H1 (cell line): ENCODE results near the gene FXYD5. TPM values are rescaled to one million over a fixed set of nuclear protein-coding genes. Genes with fewer than 3 reads are reported as not detected.

Experiments used
- CTCF ChIA-PET: fragments of 300-600 bp; sonication (Branson Sonifier 250); formaldehyde crosslinking; loops from one replicate; lab custom pipeline; 2021; ENCODE audit not compliant: partially characterized antibody; lab: Charles Lee
- POLR2A ChIA-PET: fragments of 300-600 bp; sonication (Branson Sonifier 250); formaldehyde crosslinking; loops from one replicate; lab custom pipeline; 2021; ENCODE audit warnings: inconsistent platforms; ENCODE audit not compliant: partially characterized antibody; lab: Charles Lee
- DNase-seq, 2 experiments: peaks; one replicate each; pipeline versions ENCODE4 v3.0.0 to v3.0.0-alpha.2; 2010 to 2022; ENCODE audit warnings: low spot score in 2 of 2, low read depth in 1 of 2, mixed read lengths in 1 of 2
- FAIRE-seq: peaks from 2 replicates; lab custom pipeline; 2011; peaks lifted over from hg19 to GRCh38; lab: Jason Lieb, UNC
- H2AFZ ChIP-seq: 2 replicates; pipeline ENCODE4 v1.8.1; 2012; ENCODE audit warnings: low read length, inconsistent platforms
- H2AK5ac ChIP-seq: 2 replicates; pipeline ENCODE4 v1.6.1; 2013; ENCODE audit warnings: low read depth, low read length
- H2BK120ac ChIP-seq: replicated peaks from 2 replicates; pipeline ENCODE3; 2013; ENCODE audit warnings: low read depth, low read length, inconsistent platforms
- H2BK12ac ChIP-seq: 2 replicates; pipeline ENCODE4 v1.6.1; 2013; ENCODE audit warnings: low read depth, low read length
- H2BK15ac ChIP-seq: 2 replicates; pipeline ENCODE4 v1.6.1; 2013; ENCODE audit warnings: low read length
- H2BK20ac ChIP-seq: 2 replicates; pipeline ENCODE4 v1.6.1; 2013; ENCODE audit warnings: low read length
- H2BK5ac ChIP-seq: 2 replicates; pipeline ENCODE4 v1.6.1; 2013; ENCODE audit warnings: low read depth, low read length
- H3K14ac ChIP-seq: 2 replicates; pipeline ENCODE4 v1.6.1; 2013; ENCODE audit warnings: inconsistent platforms; ENCODE audit not compliant: insufficient read length
- H3K18ac ChIP-seq: 2 replicates; pipeline ENCODE4 v1.6.1; 2013; ENCODE audit warnings: low read length; ENCODE audit errors: extremely low read depth
- H3K23ac ChIP-seq: 2 replicates; pipeline ENCODE4 v1.6.1; 2013; ENCODE audit warnings: inconsistent platforms; ENCODE audit not compliant: insufficient read length
- H3K23me2 ChIP-seq: 2 replicates; pipeline ENCODE4 v1.6.1; 2013; ENCODE audit warnings: low read depth, low read length
- H3K27ac ChIP-seq: 2 replicates; pipeline ENCODE4 v1.6.1; 2011; ENCODE audit warnings: low read depth, low read length, inconsistent platforms
- H3K27me3 ChIP-seq, 4 experiments: replicated peaks in 1 of 4; 1 replicate in 1 of 4; 2 replicates in 3 of 4; pipeline versions ENCODE4 v1.6.1 to v1.8.1; 2011 to 2013; ENCODE audit warnings: low read length in 3 of 4, mild to moderate bottlenecking in 3 of 4, inconsistent platforms in 2 of 4, mixed read lengths in 2 of 4, moderate library complexity in 1 of 4; ENCODE audit not compliant: control insufficient read depth in 3 of 4, insufficient read depth in 3 of 4; ENCODE audit errors: extremely low read depth in 1 of 4
- H3K36me3 ChIP-seq, 4 experiments: 2 replicates each; pipeline versions ENCODE4 v1.6.1 to v1.8.1; 2011 to 2013; ENCODE audit warnings: mild to moderate bottlenecking in 4 of 4, low read length in 3 of 4, moderate library complexity in 2 of 4, control low read depth in 1 of 4, inconsistent platforms in 1 of 4; ENCODE audit not compliant: insufficient read depth in 4 of 4, control insufficient read depth in 2 of 4
- H3K4ac ChIP-seq: replicated peaks from 2 replicates; pipeline ENCODE3; 2013; ENCODE audit warnings: low read length, low read depth, mixed read lengths, inconsistent platforms; ENCODE audit not compliant: insufficient read length
- H3K4me1 ChIP-seq, 4 experiments: replicated peaks in 1 of 4; 1 replicate in 1 of 4; 2 replicates in 3 of 4; pipeline versions ENCODE4 v1.6.1 to v1.8.1; 2011 to 2013; ENCODE audit warnings: low read length in 3 of 4, inconsistent platforms in 2 of 4, mixed read lengths in 1 of 4; ENCODE audit not compliant: insufficient read depth in 4 of 4, control insufficient read depth in 3 of 4
- H3K4me2 ChIP-seq, 2 experiments: 2 replicates each; pipeline versions ENCODE4 v1.6.1 to v1.8.1; 2011 to 2013; ENCODE audit warnings: low read depth in 2 of 2, low read length in 2 of 2, control low read depth in 1 of 2, inconsistent platforms in 1 of 2, mild to moderate bottlenecking in 1 of 2; ENCODE audit not compliant: insufficient read depth in 1 of 2
- H3K4me3 ChIP-seq, 4 experiments: fragments of 200-600, 300-600 bp in 1 of 4; sonication (generic), shearing (Covaris generic), sonication (Bioruptor Twin) in 1 of 4; 2 replicates each; pipeline versions ENCODE4 v1.5.1 to v1.8.1; 2011 to 2016; ENCODE audit warnings: low read length in 4 of 4, low read depth in 3 of 4, control low read depth in 2 of 4, inconsistent platforms in 2 of 4, mild to moderate bottlenecking in 2 of 4, mixed read lengths in 1 of 4, moderate library complexity in 1 of 4; ENCODE audit not compliant: insufficient read depth in 2 of 4; ENCODE audit errors: extremely low read depth in 1 of 4
- H3K56ac ChIP-seq: replicated peaks from 2 replicates; pipeline ENCODE3; 2013; ENCODE audit warnings: low read depth, mild to moderate bottlenecking, mixed read lengths, low read length, inconsistent platforms; ENCODE audit not compliant: insufficient read length
- H3K79me1 ChIP-seq: 2 replicates; pipeline ENCODE4 v1.6.1; 2013; ENCODE audit warnings: low read depth, low read length, control low read depth
- H3K79me2 ChIP-seq, 2 experiments: 2 replicates each; pipeline versions ENCODE4 v1.6.1 to v1.8.1; 2012 to 2013; ENCODE audit warnings: low read length in 2 of 2, mild to moderate bottlenecking in 2 of 2, inconsistent platforms in 1 of 2; ENCODE audit not compliant: insufficient read depth in 2 of 2, control insufficient read depth in 1 of 2
- H3K9ac ChIP-seq, 4 experiments: replicated peaks in 1 of 4; 1 replicate in 1 of 4; 2 replicates in 3 of 4; pipeline versions ENCODE4 v1.6.1 to v1.8.1; 2011 to 2013; ENCODE audit warnings: low read depth in 3 of 4, low read length in 3 of 4, control low read depth in 2 of 4, mild to moderate bottlenecking in 2 of 4, moderate library complexity in 2 of 4, inconsistent platforms in 1 of 4; ENCODE audit errors: extremely low read depth in 1 of 4
- H3K9me3 ChIP-seq, 2 experiments: 2 replicates each; pipeline versions ENCODE4 v1.6.1 to v1.8.1; 2012 to 2013; ENCODE audit warnings: mild to moderate bottlenecking in 2 of 2, moderate library complexity in 2 of 2, control low read depth in 1 of 2, inconsistent platforms in 1 of 2, low read depth in 1 of 2, low read length in 1 of 2, mixed read lengths in 1 of 2; ENCODE audit not compliant: insufficient read depth in 2 of 2
- H4K20me1 ChIP-seq, 2 experiments: replicated peaks in 1 of 2; 2 replicates each; pipeline versions ENCODE3 to v1.8.1; 2011 to 2013; ENCODE audit warnings: inconsistent platforms in 2 of 2, low read length in 2 of 2, mild to moderate bottlenecking in 1 of 2; ENCODE audit not compliant: insufficient read depth in 2 of 2, control insufficient read depth in 1 of 2
- H4K5ac ChIP-seq: 2 replicates; pipeline ENCODE4 v1.6.1; 2013; ENCODE audit warnings: low read length, low read depth, mixed read lengths, inconsistent platforms; ENCODE audit not compliant: insufficient read length
- H4K8ac ChIP-seq: 2 replicates; pipeline ENCODE4 v1.8.0; 2013; ENCODE audit warnings: mild to moderate bottlenecking, moderate library complexity, low read length, inconsistent platforms; ENCODE audit not compliant: insufficient read depth; ENCODE audit errors: extremely low read depth
- H4K91ac ChIP-seq: replicated peaks from 2 replicates; pipeline ENCODE3; 2013; ENCODE audit warnings: low read length, mixed read lengths, inconsistent platforms; ENCODE audit not compliant: insufficient read length
- CTBP2 ChIP-seq: IDR thresholded peaks from 2 replicates; pipeline ENCODE4 v1.7.0; 2011; ENCODE audit warnings: borderline replicate concordance, mild to moderate bottlenecking, moderate library complexity, mixed read lengths, low read length; ENCODE audit not compliant: insufficient read depth, insufficient read length
- HDAC6 ChIP-seq: IDR thresholded peaks from one replicate; pipeline ENCODE4 v1.7.1; 2012; ENCODE audit warnings: low read depth, mild to moderate bottlenecking, inconsistent platforms, low read length, moderate library complexity
- KDM1A ChIP-seq: fragments of 200-600, 300-600 bp; sonication (generic); IDR thresholded peaks from 2 replicates; pipeline ENCODE4 v1.7.1; 2016; ENCODE audit warnings: mild to moderate bottlenecking, low read length, borderline replicate concordance
- RAD21 ChIP-seq, 2 experiments: IDR thresholded peaks in 1 of 2; conservative IDR thresholded peaks in 1 of 2; 2 replicates each; pipeline ENCODE4 v1.6.1; 2011; ENCODE audit warnings: low read depth in 2 of 2, low read length in 2 of 2, improper control_type of control experiment in 1 of 2, inconsistent platforms in 1 of 2, mild to moderate bottlenecking in 1 of 2, moderate library complexity in 1 of 2
- RFX5 ChIP-seq: IDR thresholded peaks from 2 replicates; pipeline ENCODE4 v1.6.1; 2011; ENCODE audit warnings: low read depth, low read length, improper control_type of control experiment, borderline replicate concordance
- RXRA ChIP-seq: IDR thresholded peaks from 2 replicates; pipeline ENCODE4 v1.6.1; 2011; ENCODE audit warnings: low read depth, mild to moderate bottlenecking, low read length, moderate library complexity; ENCODE audit not compliant: insufficient read depth
- SIN3A ChIP-seq, 2 experiments: IDR thresholded peaks in 1 of 2; conservative IDR thresholded peaks in 1 of 2; 2 replicates each; pipeline ENCODE4 v1.6.1; 2011 to 2012; ENCODE audit warnings: low read length in 2 of 2, improper control_type of control experiment in 1 of 2, low read depth in 1 of 2, mild to moderate bottlenecking in 1 of 2
- WGBS, 2 experiments: shearing (Covaris generic) in 1 of 2; methylation state at CpG; one replicate each; pipeline versions ENCODE4 v1.1.6 to v1.1.7; 2013 to 2015; ENCODE audit warnings: low lambda C conversion rate in 2 of 2, mixed read lengths in 2 of 2, inconsistent platforms in 1 of 2, low coverage in 1 of 2, missing lambda C conversion rate in 1 of 2; ENCODE audit not compliant: insufficient replicate concordance in 2 of 2, insufficient coverage in 1 of 2, insufficient read length in 1 of 2; ENCODE audit errors: extremely low coverage in 1 of 2, missing lambda C conversion rate in 1 of 2; 5-methylcytosine and 5-hydroxymethylcytosine counted together
- polyA plus RNA-seq, 7 experiments: library from polyadenylated mRNA; depleted of rRNA in 3 of 7; stranded (reverse) in 5 of 7; unstranded in 2 of 7; fragments of >200 nt in 5 of 7; fragments of 200-250 nt in 2 of 7; gene quantifications; 1 replicate in 5 of 7; 2 replicates in 1 of 7; 4 replicates in 1 of 7; pipeline versions ENCODE4 v1.2.1 to v1.2.3, GENCODE V29; 2011 to 2013; ENCODE audit warnings: missing spikeins in 2 of 7, mixed read lengths in 2 of 7
- total RNA-seq: library from RNA; stranded (reverse); fragmentation: NEBNext Ultra II Directional; extraction: Animal tissue kit (Norgen Biotek cat#: 25700); gene quantifications from 2 replicates; pipeline ENCODE4 v1.2.1, GENCODE V29; 2021

Gene FXYD5
- total and polyA plus RNA-seq, 2 of the 8 experiments (the other 6 are each of a cell fraction or from before 2014, with no cell fraction given) = 99.0 to 191 TPM

DNA sequence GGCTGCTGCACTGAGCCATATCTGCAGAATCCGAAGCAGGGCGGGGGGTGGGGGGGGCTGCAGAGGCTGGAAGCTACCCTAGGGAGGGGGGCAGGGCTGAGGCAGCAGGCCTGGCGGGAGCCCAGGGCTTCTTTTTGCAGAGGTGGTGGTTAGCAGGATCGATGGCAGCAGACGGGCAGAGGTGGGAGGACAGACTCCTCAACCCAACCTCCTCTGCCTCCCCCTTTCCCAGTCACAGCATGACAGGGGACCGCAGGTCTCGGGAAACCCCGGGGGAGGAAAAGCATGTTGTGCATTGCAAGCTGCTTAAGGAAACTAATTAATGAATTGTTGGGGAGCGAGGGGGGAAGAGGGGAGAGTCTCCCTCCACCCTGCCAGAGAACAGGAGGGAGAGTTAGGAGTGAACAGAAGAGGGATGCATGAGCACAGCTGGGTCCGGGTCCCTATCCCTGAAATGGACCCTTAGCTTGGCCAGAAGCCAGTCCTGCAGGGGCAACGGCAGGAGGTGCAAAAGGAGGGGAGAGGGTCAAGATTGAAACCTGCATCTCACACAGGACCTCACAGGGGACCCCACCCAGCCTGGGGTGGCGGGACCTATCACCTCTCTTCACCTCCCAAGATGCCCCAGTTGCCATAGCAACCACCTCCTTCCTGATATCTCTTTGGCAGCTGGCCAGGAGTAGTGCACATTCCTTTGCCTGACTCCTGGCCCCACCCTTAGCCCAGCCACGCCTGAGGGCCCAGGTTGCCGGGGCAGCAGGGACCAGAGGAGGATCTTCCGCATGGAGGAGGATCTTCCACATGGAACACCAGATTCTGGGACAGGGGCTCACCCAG lies 9.7 kb upstream of the FXYD5 start:
- 28% methylated on average over 13 of the region's 15 CpGs; no CpG with 5 or more reads in 1 of the 2 experiments for WGBS, 2 experiments
- Histone ChIP-seq H3K9ac (no peak overlapping the region), H3K79me1 (no peaks in the 10 kb centered on the region; the same call in 1 of the 2 replicates), H4K91ac (no peak overlapping the region), H2AK5ac (0 out of 2 replicates have a peak overlapping the region, but pooled peaks have one; percentile 20), H3K4ac (no peak overlapping the region), H3K23me2 (peaks cover 20% of the 10 kb centered on the region; the same call in 1 of the 2 replicates), H3K27ac (no peak overlapping the region), H3K14ac (no peak overlapping the region), H3K23ac (no peak overlapping the region), H3K27me3 (peaks cover 0 to 15% (median 8%) of the 10 kb centered on the region in 4 experiments; a peak in 5 of 7 replicates), H3K4me3 (peak overlapping the region in 1 of 4 experiments; percentile 65; a peak in 3 of 8 replicates), H2BK5ac (no peak overlapping the region), H4K20me1 (peaks cover 0 to 3% of the 10 kb centered on the region in 2 experiments), H4K5ac (no peak overlapping the region), H3K36me3 (no peaks in the 10 kb centered on the region)
- ChIA-PET POLR2A (interaction anchor here (0.5 to 4.8 kb wide), 5 partner anchors 9 to 64 kb away, joined by 3 to 67 read pairs (median 3); partner anchors contain the start of gene FXYD5), CTCF (interaction anchor here (0.8 to 3.7 kb wide), 10 partner anchors 8 to 100 kb away, joined by 3 to 60 read pairs (median 5); partner anchors contain the start of genes FXYD3, FXYD5 and LGI4)
- FAIRE-seq (peak; percentile 70), DNase-seq (peak in 1 of 2 experiments; percentile 82)
- TF ChIP-seq RFX5 (peak; percentile 85), CTBP2 (peak; percentile 49), KDM1A (peak; percentile 34; the same call in 1 of the 2 replicates), HDAC6 (no peak), RXRA (no peak), SIN3A (conservative IDR thresholded peaks at IDR 0.05 in 1 of 2, IDR thresholded peaks at IDR 0.05 in 1 of 2; ENCODE audit: low read depth in 1 of 2, low read length in 2 of 2) (peak; percentile 28 to 43; a peak in 1 of 4 replicates), RAD21 (IDR thresholded peaks at IDR 0.05 in 1 of 2, conservative IDR thresholded peaks at IDR 0.05 in 1 of 2; ENCODE audit: low read depth in 2 of 2, low read length in 2 of 2) (0 out of 4 replicates have a peak, but pooled peaks of 1 of the 2 experiments have one; percentile 9)
- TF ChIP-seq, all 59 proteins: peak for 5
- Histone ChIP-seq H3K18ac (no peak overlapping the region), H3K9me3 (no peaks in the 10 kb centered on the region), H2BK12ac (no peak overlapping the region), H3K79me2 (no peaks in the 10 kb centered on the region), H2BK15ac (no peak overlapping the region), H3K56ac (no peak overlapping the region), H2BK20ac (no peak overlapping the region), H4K8ac (no peak overlapping the region), H2AFZ (no peak overlapping the region), H3K4me1 (peaks cover 5 to 23% (median 19%) of the 10 kb centered on the region in 4 experiments), H2BK120ac (no peak overlapping the region), H3K4me2 (peak overlapping the region; percentile 78 to 82)
